Activated naive CD4-positive, alpha-beta T cell treated with anti-CD3 and anti-CD28 coated beads for 36 hours (primary cell): ENCODE results near the gene CFAP77. TPM values are rescaled to one million over a fixed set of nuclear protein-coding genes. Genes with fewer than 3 reads are reported as not detected.

Source experiments
- CTCF ChIA-PET: fragments of 350-600 bp; sonication (Branson Sonifier 250); formaldehyde crosslinking; loops from one replicate; lab custom pipeline; 2021; ENCODE audit warnings: antibody characterized with exemption; lab: Charles Lee
- DNase-seq: peaks from one replicate; pipeline ENCODE4 v3.0.0-alpha.2; 2020
- H3K27ac Mint-ChIP-seq: one replicate; pipeline ENCODE4 v1.8.0; 2021; ENCODE audit warnings: mild to moderate bottlenecking, mixed read lengths
- H3K27me3 Mint-ChIP-seq: one replicate; pipeline ENCODE4 v1.8.0; 2021; ENCODE audit warnings: low read depth, mixed read lengths
- H3K36me3 Mint-ChIP-seq: one replicate; pipeline ENCODE4 v1.8.0; 2021; ENCODE audit warnings: low read depth, mixed read lengths
- H3K4me1 Mint-ChIP-seq: one replicate; pipeline ENCODE4 v1.8.0; 2021; ENCODE audit warnings: low read depth, mixed read lengths
- H3K4me3 Mint-ChIP-seq: one replicate; pipeline ENCODE4 v1.8.0; 2021; ENCODE audit warnings: mild to moderate bottlenecking, moderate library complexity, mixed read lengths
- H3K9me3 Mint-ChIP-seq: one replicate; pipeline ENCODE4 v1.8.0; 2021; ENCODE audit warnings: mixed read lengths
- intact Hi-C: fragments of 100-400 bp; cut with micrococcal nuclease; formaldehyde crosslinking; loops from one replicate; pipeline ENCODE4 v1.15.1; 2023
- total RNA-seq, 2 experiments: library from RNA; stranded (reverse); gene quantifications; one replicate each; pipeline ENCODE4 v1.2.3, GENCODE V29; 2021

CFAP77 gene
- total RNA-seq, 2 experiments from 2014 or later: not detected

DNA sequence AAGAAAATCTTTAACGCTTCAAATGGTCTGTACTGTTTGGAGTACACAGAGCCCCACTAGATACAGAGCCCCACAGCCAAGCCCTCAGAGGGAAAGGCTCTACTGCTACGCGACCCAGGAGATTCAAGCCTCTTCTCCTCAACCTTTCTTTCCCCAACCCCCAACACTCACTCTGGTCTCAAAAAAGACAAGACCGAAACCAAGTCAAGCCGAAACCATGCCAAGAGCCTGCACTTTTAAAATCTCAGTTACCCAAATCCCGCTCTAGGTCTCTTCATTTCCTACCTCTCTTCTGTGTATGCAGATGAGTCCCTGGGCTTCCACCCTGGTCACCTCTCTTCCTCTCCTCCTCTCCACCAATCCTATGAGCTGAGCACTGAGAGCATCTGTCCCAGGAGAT, 204.3 kb downstream of the CFAP77 start:
- H3K9me3 Mint-ChIP-seq: no peaks in the 10 kb centered on the region
- no peaks in the 10 kb centered on the region for H3K4me1 Mint-ChIP-seq
- no peak overlapping the region for H3K4me3 Mint-ChIP-seq
- H3K27ac Mint-ChIP-seq: no peak overlapping the region
- intact Hi-C loops: no loop called here
- peaks cover 69% of the 10 kb centered on the region for H3K36me3 Mint-ChIP-seq
- CTCF ChIA-PET: no interaction called here
- DNase-seq: no peak
- no peaks in the 10 kb centered on the region for H3K27me3 Mint-ChIP-seq

- no peak overlapping the region for H3K4me3 Mint-ChIP-seq
- no peaks in the 10 kb centered on the region for H3K4me1 Mint-ChIP-seq
- H3K27ac Mint-ChIP-seq: no peak overlapping the region
- no peaks in the 10 kb centered on the region for H3K27me3 Mint-ChIP-seq
- H3K36me3 Mint-ChIP-seq: peaks cover 62% of the 10 kb centered on the region
- DNase-seq: no peak
- H3K9me3 Mint-ChIP-seq: no peaks in the 10 kb centered on the region
- CTCF ChIA-PET: no interaction called here
- intact Hi-C loops: no loop called here
Observed at GRCh38 chr9:132615774-132616173, 205.8 kb downstream of the CFAP77 start.

DNA sequence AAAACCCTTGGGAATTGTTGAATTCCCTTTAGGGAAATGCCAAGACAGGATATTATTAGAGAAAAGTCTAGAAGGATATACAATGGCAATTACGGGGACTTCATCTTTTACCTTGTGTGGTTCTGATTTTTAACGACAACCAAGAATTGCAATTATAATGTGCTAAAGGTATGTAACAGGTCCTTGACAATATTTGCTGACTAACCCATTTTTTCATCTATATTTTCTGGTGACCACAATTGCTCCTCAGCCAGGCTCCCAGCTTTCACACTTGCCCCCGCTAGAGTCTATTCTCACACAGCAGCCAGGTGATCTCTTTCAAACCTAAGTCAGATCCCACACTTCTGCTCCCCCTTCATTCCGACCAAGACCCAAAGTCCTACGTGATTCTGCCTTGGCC, 206.7 kb downstream of the CFAP77 start:
- no peaks in the 10 kb centered on the region for H3K9me3 Mint-ChIP-seq
- no peak overlapping the region for H3K4me3 Mint-ChIP-seq
- no peaks in the 10 kb centered on the region for H3K27me3 Mint-ChIP-seq
- peaks cover 55% of the 10 kb centered on the region for H3K36me3 Mint-ChIP-seq
- CTCF ChIA-PET: interaction anchor here (0.7 kb wide), 1 partner anchor 278 kb away, joined by 3 read pairs; no protein-coding TSS in a partner anchor
- DNase-seq: no peak
- H3K4me1 Mint-ChIP-seq: no peaks in the 10 kb centered on the region
- H3K27ac Mint-ChIP-seq: no peak overlapping the region
- intact Hi-C loops: no loop called here

DNA sequence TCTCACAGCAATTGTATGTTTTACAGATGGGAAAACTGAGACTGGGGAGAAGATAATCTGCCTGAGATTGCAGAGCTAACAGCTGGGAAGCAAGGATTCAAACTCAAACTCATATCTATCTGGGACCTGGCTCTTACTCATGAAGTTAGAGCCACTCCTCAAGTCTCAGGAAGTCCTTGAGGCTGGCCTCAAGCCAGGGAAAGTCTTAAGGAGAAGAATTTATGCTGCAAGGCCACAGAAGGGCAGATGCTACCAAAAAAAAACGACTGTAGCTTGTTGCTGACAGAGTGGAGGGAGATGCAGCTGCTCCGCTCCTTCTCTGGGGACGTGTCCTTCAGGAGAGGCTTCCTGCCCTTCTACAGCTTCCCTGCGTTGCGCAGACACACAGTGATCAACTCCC, 212.1 kb downstream of the CFAP77 start:
- Mint-ChIP-seq H3K36me3 (peaks cover 50% of the 10 kb centered on the region), H3K27ac (no peak overlapping the region), H3K4me1 (no peaks in the 10 kb centered on the region), H3K9me3 (no peaks in the 10 kb centered on the region), H3K27me3 (no peaks in the 10 kb centered on the region), H3K4me3 (no peak overlapping the region)
- no peak for DNase-seq
- intact Hi-C loops: no loop called here
- CTCF ChIA-PET: interaction anchor here (0.6 kb wide), 2 partner anchors 228 to 870 kb away, joined by 3 to 4 read pairs; no protein-coding TSS in a partner anchor

Other genes with a start within 250 kb of the CFAP77 start
- under 1 TPM; 0.52 to 0.76 TPM for gene NTNG2, start 248.2 kb upstream of the CFAP77 start, total RNA-seq
- 10 to 100 TPM; 26.4 to 26.7 TPM for gene SETX, start 55.2 kb upstream of the CFAP77 start, total RNA-seq
- 10 to 100 TPM; 27.1 to 29.9 TPM for gene TTF1, start 3.4 kb upstream of the CFAP77 start, total RNA-seq
- not detected for gene BARHL1, start 172.4 kb downstream of the CFAP77 start, total RNA-seq